HG03575 (cell line): ENCODE results near the gene PYGB.
"Not testable (repeated sequence)": the region's sequence is repeated elsewhere in the genome, so short reads cannot be mapped to it uniquely, and the experiment has no call there.

Source experiments
- ATAC-seq: cut with Tn5 transposase; IDR thresholded peaks from one replicate; pipeline ENCODE4 v1.9.1; 2021; ENCODE audit not compliant: unreplicated experiment, insufficient number of reproducible peaks, low FRiP score; ENCODE audit errors: extremely low read depth

PYGB gene

GRCh38 chr20:25225642-25226432 is 22.0 kb upstream of the PYGB start:
- ATAC-seq: no peak

DNA sequence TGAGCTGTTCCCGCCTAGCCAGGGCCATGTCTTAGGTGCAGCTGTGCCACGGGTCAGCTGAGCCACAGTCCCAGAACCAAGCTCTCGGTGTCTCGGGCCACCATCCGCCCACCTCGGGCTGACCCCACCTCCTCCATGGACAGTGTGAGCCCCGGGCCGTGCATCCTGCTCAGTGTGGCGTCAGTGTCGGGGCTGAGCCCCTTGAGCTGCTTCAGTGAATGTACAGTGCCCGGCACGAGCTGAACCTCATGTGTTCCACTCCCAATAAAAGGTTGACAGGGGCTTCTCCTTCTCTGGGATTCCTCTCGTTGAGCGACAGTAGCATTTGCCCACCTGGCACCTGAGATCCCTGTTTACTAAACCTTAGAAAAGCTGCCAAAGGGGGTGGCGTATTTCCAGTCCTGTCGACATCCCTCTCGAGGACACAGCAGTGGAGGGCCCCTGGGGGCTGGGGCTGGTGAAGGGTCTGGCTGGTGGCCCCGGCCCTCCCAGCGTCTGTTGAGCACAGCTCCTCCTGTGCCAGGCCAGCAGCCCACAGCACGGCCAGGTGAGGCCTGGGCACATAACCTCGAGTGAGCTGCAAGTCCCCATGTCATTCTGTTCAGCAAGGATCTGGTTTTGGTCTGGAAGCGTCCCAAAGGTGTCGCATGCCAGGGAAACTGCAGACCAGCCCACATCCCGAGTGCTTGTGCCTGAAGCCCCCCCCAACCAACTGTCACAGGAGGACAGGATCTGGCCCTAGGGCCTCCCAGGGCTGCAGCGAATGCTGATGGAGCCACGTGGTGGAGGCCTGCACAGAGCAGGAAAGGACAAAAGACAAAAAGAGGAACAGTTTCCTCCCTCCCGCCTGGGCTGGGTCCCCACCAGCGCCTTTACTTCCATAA is 21.2 kb upstream of the PYGB start:
- no peak for ATAC-seq

- no peak for ATAC-seq
These were observed 20.5 kb upstream of the PYGB start for GRCh38 chr20:25227317-25227831.

DNA sequence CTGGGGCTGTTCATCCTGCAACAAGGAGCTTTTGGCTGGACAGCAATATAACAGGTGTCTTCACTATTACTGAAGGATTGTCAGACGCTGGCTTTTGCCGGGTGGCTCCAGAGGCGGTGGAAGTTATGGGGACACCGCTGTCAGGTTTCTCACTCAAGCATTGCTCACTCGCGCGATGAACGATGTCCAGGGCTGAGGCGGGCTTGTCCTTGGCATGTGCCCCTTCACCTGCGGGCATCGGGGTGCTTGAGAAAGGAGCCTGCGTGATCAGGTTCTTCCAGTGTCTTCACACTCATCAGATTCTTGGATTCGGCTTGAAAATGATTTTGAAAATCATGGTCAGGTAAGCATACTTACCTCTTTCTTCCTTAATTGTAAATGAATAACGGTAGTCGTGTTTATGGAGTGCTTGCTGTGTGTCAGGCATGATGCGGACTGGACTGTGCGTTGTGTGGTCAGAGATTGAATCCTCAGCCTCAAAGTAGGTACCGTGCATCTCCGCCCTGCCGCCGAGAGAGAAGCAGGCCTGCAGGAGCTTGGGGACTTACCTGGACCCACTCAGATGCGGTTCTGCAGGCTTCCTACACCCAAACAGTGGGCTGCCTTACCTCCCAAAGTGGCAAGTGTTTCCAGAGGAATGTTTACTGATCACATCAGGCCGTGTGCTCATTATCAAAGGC is 18.3 kb upstream of the PYGB start:
- ATAC-seq: no peak

- no peak for ATAC-seq
These were observed 17.6 kb upstream of the PYGB start for GRCh38 chr20:25230166-25230831.

GRCh38 chr20:25233016-25233772 is 14.7 kb upstream of the PYGB start:
- no peak for ATAC-seq

GRCh38 chr20:25234009-25234849 is 13.7 kb upstream of the PYGB start:
- ATAC-seq: not testable (repeated sequence)

DNA sequence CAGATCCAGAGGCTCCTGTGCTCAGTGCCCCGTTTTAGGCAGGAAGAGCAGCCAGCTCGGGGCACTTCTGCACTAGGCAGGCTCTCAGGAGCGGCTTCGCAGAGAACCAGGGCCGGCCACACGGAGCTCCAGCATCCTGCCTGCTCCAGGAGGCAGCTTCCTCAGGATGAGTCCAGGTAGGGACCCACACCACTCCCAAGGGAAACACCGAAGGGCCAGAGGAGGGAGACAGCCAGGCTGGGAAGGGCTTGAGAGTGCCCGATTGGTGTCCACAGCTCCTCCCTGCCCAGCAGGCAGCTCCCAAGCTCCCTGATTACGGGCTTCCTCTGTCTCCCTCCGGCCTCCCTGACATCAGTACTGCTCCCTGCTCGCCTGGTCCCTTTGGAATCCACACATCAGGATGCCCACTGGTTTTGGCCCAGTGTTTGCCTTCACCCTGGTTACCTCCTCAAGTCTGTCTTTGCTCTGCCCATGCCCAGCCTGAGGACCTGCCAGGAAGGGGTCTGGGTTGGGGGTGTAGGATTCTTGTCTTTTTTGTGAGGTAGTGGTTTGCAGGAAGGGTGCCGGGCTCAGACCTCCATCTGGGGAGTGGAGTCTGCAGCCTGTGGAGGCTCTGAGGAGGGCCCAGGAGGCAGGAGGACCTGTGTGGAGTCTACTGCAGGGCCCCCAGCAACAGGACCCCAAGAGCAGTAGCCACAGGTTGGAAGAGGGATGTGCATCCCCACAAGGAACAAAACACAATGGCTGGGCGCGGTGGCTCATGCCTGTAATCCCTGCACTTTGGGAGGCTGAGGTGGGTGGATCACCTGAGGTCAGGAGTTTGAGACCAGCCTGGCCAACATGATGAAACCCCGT is 11.2 kb upstream of the PYGB start:
- ATAC-seq: no peak

DNA sequence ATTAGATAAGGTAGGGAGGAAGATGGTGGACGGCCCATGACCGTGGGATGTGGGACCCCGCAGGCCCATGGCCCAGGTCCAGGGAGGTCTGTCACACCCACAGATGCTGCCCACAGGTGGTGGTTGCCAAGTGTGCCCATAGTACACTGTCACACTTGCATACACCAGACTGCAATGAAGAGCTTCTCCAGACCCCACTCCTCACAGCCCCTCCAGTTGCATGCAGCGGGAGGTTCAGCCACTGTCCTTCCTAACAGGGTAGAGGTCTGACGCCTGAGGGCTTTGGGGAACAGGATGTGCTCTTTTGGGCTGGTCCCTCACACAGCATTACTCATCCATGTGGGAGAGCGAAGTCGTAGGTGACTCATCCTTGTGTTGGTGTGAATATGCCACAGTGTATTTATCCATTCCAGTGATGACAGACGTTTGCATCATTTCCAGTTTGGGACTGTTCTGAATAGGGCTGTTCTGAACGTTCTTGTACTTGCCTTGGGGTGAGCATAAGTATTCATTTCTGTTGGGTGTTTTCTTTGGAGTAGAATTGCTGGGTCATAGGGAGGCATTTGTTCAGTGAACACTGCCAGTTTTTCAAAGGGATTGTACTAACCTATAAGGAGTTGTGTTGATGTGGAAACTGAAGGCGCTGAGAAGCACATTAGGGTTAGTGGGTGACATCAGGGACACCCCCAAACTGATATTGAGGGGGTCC is 10.1 kb upstream of the PYGB start:
- no peak for ATAC-seq

GRCh38 chr20:25238319-25239037 is 9.4 kb upstream of the PYGB start:
- no peak for ATAC-seq

- no peak for ATAC-seq
These were observed 8.2 kb upstream of the PYGB start for GRCh38 chr20:25239387-25240370.

DNA sequence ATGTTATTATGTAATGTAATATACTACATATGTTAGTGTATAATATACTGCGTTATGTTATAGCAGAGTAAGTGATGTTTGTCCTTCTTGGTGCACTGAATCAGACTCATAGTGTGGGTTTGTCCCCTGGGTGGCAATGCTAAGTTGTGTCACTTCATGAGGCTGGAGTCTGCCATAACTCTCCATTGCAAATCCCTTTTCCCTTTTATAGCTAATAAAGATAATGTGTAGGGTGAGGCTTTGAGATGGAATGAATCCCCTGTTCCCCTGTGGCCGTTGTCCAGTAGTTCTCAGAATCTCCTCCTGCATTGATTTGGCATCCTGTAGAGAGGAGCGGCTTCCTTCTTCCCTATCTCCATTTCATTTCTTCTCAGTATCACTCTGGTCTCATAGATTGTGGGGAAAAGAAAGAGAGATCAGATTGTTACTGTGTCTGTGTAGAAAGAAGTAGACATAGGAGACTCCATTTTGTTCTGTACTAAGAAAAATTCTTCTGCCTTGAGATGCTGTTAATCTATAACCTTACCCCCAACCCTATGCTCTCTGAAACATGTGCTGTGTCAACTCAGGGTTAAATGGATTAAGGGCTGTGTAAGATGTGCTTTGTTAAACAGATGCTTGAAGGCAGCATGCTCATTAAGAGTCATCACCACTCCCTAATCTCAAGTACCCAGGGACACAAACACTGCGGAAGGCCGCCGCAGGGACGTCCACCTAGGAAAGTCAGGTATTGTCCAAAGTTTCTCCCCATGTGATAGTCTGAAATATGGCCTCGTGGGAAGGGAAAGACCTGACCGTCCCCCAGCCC is 6.8 kb upstream of the PYGB start:
- not testable (repeated sequence) for ATAC-seq

DNA sequence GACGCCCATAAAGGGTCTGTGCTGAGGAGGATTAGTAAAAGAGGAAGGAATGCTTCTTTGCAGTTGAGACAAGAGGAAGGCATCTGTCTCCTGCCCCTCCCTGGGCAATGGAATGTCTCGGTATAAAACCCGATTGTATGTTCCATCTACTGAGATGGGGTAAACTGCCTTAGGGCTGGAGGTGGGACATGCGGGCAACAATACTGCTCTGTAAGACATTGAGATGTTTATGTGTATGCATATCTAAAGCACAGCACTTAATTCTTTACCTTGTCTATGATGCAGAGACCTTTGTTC is 6.3 kb upstream of the PYGB start:
- ATAC-seq: not testable (repeated sequence)

DNA sequence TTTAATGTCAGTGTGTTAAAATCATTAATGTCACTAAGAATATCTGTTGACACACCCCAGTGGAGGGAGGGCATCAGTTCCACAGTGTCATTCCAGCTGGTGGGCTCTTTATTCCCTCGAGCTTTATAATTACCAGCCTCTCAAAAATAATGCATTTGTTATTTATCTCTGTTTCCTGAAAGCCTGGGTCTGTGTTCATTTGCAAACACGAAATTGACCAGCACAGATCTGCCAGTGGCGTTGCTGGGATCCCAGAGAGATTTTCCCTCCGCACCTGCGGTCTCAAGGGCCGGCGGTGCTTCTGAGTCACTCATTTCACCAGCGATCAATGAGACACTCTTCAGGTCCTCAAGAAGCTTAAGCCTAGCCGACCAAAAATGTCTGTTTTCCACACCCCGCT is 5.7 kb upstream of the PYGB start:
- no peak for ATAC-seq
